HUDEP-2 (cell line): ENCODE measurements around the gene NRIP1.

ENCODE experiments used
- DNase-seq, 76 experiments: peaks; one replicate each; lab custom pipeline; 2025; ENCODE audit not compliant: unreplicated experiment in 76 of 76; lab: John Stamatoyannopoulos, UW

The NRIP1 gene

GRCh38 chr21:14989359-14989758, 75.4 kb downstream of the NRIP1 start:
- no peak for DNase-seq

- DNase-seq, result no peak
Measured at GRCh38 chr21:14988760-14989159, 76.0 kb downstream of the NRIP1 start.

- no peak for DNase-seq
Measured at GRCh38 chr21:14987370-14988170, 77.2 kb downstream of the NRIP1 start.

GRCh38 chr21:14985306-14985705, 79.5 kb downstream of the NRIP1 start:
- peak in 1 of 76 experiments; percentile 22 for DNase-seq

- no peak for DNase-seq
Measured at GRCh38 chr21:14982336-14982735, 82.5 kb downstream of the NRIP1 start.

- DNase-seq, result no peak
Measured at GRCh38 chr21:14981246-14981645, 83.6 kb downstream of the NRIP1 start.

- DNase-seq, result no peak
Measured at GRCh38 chr21:14979264-14979663, 85.5 kb downstream of the NRIP1 start.

GRCh38 chr21:14977814-14978213, 87.0 kb downstream of the NRIP1 start:
- DNase-seq, result no peak

GRCh38 chr21:14975136-14975919, 89.5 kb downstream of the NRIP1 start:
- DNase-seq, result no peak

GRCh38 chr21:14972678-14973077, 92.1 kb downstream of the NRIP1 start:
- DNase-seq, result no peak

- DNase-seq, result no peak
Measured at GRCh38 chr21:14968821-14969220, 96.0 kb downstream of the NRIP1 start.

GRCh38 chr21:14968029-14968428, 96.8 kb downstream of the NRIP1 start:
- no peak for DNase-seq

- no peak for DNase-seq
Measured at GRCh38 chr21:14964621-14965020, 100.2 kb downstream of the NRIP1 start.

- no peak for DNase-seq
Measured at GRCh38 chr21:14962217-14962616, 102.6 kb downstream of the NRIP1 start.

- no peak for DNase-seq
Measured at GRCh38 chr21:14961502-14961901, 103.3 kb downstream of the NRIP1 start.

GRCh38 chr21:14959343-14959742, 105.5 kb downstream of the NRIP1 start:
- DNase-seq, result no peak

- no peak for DNase-seq
Measured at GRCh38 chr21:14957836-14958235, 107.0 kb downstream of the NRIP1 start.

- no peak for DNase-seq
Measured at GRCh38 chr21:14956807-14957206, 108.0 kb downstream of the NRIP1 start.

- no peak for DNase-seq
Measured at GRCh38 chr21:14955936-14956520, 108.8 kb downstream of the NRIP1 start.

GRCh38 chr21:14952916-14953315, 111.9 kb downstream of the NRIP1 start:
- no peak for DNase-seq

GRCh38 chr21:14949603-14950002, 115.2 kb downstream of the NRIP1 start:
- no peak for DNase-seq
